GM12872 (cell line): Measurements from ENCODE around the gene CNGA3.

ENCODE experiments used
- TF ChIP-seq, protein P1 (sequence below): IDR thresholded peaks from 3 replicates; pipeline ENCODE4 v1.5.1; 2011; ENCODE audit warnings: low read depth, mild to moderate bottlenecking, low read length, moderate library complexity; ENCODE audit not compliant: insufficient read depth

CNGA3 gene

DNA sequence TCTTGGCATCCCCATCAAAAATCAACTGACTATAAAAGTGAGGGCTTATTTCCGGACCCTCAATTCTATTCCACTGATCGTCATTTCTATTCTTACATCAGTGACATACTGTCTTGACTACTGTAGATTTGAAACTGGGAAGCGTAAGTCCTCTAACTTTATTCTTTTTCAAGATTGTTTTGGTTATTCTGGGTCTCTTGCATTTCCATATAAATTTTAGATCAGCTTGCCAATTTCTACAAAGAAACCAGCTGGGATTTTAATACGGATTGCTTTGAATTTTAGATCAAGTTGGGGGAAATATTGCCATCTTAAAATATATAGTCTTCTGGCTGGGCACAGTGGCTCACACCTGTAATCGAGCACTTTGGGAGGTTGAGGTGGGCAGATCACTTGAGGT lies 80.5 kb downstream of the CNGA3 start:
- TF ChIP-seq, protein P1, sequence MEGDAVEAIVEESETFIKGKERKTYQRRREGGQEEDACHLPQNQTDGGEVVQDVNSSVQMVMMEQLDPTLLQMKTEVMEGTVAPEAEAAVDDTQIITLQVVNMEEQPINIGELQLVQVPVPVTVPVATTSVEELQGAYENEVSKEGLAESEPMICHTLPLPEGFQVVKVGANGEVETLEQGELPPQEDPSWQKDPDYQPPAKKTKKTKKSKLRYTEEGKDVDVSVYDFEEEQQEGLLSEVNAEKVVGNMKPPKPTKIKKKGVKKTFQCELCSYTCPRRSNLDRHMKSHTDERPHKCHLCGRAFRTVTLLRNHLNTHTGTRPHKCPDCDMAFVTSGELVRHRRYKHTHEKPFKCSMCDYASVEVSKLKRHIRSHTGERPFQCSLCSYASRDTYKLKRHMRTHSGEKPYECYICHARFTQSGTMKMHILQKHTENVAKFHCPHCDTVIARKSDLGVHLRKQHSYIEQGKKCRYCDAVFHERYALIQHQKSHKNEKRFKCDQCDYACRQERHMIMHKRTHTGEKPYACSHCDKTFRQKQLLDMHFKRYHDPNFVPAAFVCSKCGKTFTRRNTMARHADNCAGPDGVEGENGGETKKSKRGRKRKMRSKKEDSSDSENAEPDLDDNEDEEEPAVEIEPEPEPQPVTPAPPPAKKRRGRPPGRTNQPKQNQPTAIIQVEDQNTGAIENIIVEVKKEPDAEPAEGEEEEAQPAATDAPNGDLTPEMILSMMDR, result no peak

DNA sequence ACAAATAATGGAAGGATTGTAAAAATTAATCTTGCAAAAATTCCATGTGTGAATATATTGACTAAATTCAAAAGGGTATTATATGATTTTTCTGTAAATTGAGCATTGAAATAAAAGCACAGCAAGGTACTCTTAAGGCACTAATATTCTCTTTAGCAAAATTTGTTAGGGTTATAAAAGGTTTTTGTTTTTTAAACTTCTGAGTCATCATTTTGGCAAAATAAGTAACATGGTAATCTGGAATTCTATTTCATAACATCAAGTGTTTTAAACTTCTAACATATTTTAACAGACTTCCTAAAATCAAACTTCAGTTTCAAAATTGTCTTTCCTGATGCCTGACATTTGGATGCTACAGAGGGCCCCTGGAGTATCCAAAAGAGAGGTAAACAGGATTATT lies 85.9 kb downstream of the CNGA3 start:
- TF ChIP-seq, protein P1, result no peak

DNA sequence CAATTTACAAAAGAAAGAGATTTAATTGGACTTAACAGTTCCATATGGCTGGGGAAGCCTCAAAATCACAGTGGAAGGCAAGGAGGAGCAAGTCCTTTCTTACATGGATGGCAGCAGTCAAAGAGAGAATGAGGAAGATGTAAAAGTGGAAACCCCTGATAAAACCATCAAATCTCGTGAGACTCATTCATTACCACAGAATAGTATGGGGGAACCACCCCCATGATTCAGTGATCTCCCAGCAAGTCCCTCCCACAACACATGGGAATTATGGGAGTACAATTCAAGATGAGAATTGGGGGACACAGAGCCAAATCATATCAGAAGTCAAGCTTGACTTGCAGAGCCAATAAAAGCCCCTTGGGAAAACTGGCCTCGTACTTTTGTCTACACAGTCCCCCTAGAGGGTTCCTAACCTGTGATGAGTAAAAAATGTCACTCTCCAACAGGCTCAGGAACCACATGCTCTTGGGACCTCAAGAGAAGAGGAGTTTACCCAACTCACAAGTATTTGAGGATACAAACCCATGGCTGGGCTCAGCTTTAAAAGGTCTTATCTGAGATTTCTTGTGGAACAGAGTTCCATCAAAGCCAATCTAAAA lies 87.2 kb downstream of the CNGA3 start:
- TF ChIP-seq, protein P1, result no peak

DNA sequence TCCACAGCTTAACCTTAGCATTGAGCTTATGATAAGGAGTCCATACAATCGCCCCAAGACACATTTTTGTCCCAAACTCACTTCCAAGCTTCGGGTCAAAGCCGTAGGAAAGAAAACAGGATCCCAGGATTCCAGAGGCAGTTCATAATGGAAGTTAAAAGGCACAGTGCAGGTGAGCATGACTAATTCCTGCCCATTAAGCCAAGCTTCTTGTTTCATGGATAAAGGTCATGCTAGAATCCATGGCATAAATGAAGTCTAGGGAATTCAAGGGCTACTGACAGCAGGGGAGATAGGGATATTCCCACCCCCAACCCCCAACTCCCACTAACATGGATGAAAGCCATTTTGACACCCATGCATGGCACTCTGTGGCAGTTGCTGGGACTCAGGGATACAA lies 88.2 kb downstream of the CNGA3 start:
- TF ChIP-seq, protein P1, result no peak

DNA sequence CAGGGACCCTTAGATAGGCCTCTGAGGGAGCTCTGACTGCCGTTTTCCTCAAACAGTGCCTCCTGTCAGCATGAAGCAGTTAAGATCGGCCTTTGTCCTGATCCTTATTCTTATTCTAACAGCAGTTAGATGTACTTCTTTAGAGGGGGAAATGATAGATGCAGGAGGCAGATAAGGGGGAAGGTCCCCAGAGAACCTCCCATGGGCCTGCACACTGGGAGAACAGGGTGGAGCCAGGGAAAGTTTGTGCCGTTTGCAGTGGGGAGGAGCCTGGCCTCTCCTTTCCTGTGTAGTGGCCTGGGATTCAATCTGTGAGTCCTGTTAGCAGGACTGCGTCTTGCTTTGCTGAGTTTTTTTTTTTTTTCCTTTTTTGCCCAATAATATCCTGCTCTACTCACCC lies 90.5 kb downstream of the CNGA3 start:
- TF ChIP-seq, protein P1, result no peak

DNA sequence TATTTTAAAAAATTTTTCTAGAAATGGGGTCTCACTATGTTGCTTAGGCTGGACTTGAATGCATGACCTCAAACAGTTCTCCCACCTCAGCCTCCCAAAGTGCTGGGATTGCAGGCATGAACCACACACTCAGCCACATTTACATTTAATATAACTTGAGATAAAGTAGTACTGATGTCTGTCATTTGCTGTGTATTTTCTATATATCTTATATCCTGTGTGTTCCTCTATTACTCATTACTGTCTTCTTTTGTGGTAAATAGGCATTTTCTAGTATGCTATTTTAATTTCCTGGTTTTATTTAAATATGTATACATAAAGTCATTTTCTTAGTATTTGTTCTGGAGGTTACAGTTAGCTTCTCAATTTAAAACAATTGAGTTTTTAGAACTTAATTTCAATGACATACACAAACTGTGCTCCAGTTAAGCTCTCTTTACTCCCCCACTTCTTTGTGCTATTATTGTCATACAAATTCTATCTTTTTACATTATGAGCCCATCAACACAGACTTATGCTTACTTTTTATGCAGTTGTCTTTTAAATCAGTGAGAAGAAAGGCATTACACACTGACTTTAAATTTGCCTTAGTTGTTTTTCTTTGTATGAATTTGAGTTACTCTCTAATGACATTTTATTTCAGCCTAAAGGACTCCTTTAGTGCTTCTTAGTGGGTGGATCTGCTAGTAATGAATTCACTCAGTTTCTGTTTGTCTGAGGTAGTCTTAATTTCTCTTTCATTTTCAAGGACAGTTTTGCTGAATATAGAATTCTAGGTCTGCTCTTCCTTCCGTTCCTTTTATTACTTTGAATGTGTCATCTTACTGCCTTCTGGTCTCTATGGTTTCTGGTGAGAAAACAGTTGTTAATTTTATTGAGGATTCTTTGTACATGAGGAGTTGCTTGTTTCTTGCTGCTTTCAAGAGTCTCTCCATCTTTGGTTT lies 92.2 kb downstream of the CNGA3 start:
- TF ChIP-seq, protein P1, result no peak

DNA sequence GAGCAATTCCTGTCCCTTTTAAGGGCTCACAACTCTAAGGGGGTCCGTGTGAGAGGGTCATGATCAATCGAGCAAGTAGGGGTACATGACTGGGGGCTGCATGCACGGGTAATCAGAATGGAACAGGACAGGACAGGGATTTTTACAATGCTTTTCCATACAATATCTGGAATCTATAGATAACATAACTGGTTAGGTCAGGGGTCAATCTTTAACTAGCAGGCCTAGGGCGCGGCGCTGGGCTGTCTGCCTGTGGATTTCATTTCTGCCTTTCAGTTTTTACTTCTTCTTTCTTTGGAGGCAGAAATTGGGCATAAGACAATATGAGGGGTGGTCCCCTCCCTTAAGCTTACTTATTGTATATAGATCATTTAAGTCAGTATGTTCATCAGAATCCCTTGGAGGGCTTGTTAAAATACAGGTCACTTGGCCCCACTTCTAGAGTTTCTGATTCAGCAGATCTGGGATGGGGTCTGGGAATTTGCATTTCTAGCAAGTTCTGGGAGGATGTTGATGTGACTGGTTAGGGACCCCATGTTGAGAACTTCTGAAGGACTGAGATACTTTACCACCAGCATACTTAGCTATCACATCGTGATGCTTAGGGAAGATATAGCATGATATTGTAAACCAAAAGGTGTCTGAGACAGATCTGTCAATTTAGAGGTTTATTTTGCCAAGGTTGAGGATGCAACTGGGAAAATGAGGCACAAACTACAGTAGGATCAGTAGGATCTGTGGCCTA lies 95.6 kb downstream of the CNGA3 start:
- TF ChIP-seq, protein P1, result no peak
